Glutamatergic neuron (in vitro differentiated cells): Measurements from ENCODE around the gene KMT2A. TPM values are rescaled to one million over a fixed set of nuclear protein-coding genes. Genes with fewer than 3 reads are reported as not detected.

ENCODE experiments used
- DNase-seq: peaks from one replicate; pipeline ENCODE4 v3.0.0; 2022
- H3K27ac Mint-ChIP-seq: one replicate; pipeline ENCODE4 v1.8.0; 2020; ENCODE audit warnings: mild to moderate bottlenecking, mixed read lengths, inconsistent platforms; ENCODE audit not compliant: unreplicated experiment
- H3K27me3 Mint-ChIP-seq: one replicate; pipeline ENCODE4 v1.8.0; 2020; ENCODE audit warnings: mild to moderate bottlenecking, moderate library complexity, mixed read lengths, inconsistent platforms; ENCODE audit not compliant: unreplicated experiment
- H3K36me3 Mint-ChIP-seq: one replicate; pipeline ENCODE4 v1.8.0; 2020; ENCODE audit warnings: mild to moderate bottlenecking, mixed read lengths, inconsistent platforms; ENCODE audit not compliant: unreplicated experiment
- H3K4me1 Mint-ChIP-seq: one replicate; pipeline ENCODE4 v1.8.0; 2020; ENCODE audit warnings: mild to moderate bottlenecking, low read depth, mixed read lengths, inconsistent platforms; ENCODE audit not compliant: unreplicated experiment
- H3K4me3 Mint-ChIP-seq: one replicate; pipeline ENCODE4 v1.8.0; 2020; ENCODE audit warnings: mild to moderate bottlenecking, mixed read lengths, inconsistent platforms; ENCODE audit not compliant: unreplicated experiment
- H3K9me3 Mint-ChIP-seq: one replicate; pipeline ENCODE4 v1.8.0; 2020; ENCODE audit warnings: mild to moderate bottlenecking, moderate library complexity, mixed read lengths, inconsistent platforms; ENCODE audit not compliant: unreplicated experiment
- total RNA-seq: library from RNA; stranded (reverse); fragmentation: NEBNext Ultra II Directional; extraction: Animal tissue kit (Norgen Biotek cat#: 25700); gene quantifications from one replicate; pipeline ENCODE4 v1.2.1, GENCODE V29; 2021; ENCODE audit not compliant: unreplicated experiment
- TF ChIP-seq, protein P1 (sequence below): fragments of 200-600 bp; sonication (generic); IDR thresholded peaks from one replicate; pipeline ENCODE4 v1.5.0; 2021; ENCODE audit not compliant: partially characterized antibody, unreplicated experiment

The KMT2A gene
- total RNA-seq, 1 donor from 2014 or later = 132 TPM

DNA sequence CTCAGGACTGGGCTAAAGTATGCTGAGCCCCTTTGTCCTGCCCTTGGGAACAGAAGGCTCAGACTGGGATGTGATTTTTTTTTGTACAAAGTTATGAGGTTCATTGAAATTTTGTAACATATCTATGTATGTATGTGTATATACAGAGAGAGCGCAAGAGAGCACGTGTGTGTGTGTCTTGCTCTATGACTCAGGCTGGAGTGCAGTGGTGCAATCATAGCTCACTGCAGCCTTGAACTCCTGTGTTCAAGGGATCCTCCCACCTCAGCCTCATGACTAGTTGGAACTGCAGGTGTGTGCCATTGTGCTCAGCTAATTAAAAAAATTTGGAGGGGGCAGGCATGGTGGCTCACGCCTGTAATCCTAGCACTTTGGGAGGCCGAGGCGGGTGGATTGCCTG is 100.4 kb downstream of the KMT2A start:
- Mint-ChIP-seq H3K27ac (no peak overlapping the region), H3K27me3 (peaks cover 8% of the 10 kb centered on the region), H3K4me1 (peaks cover 7% of the 10 kb centered on the region), H3K4me3 (no peak overlapping the region), H3K9me3 (peaks cover 2% of the 10 kb centered on the region), H3K36me3 (peaks cover 13% of the 10 kb centered on the region)
- DNase-seq = no peak
- TF ChIP-seq, protein P1, sequence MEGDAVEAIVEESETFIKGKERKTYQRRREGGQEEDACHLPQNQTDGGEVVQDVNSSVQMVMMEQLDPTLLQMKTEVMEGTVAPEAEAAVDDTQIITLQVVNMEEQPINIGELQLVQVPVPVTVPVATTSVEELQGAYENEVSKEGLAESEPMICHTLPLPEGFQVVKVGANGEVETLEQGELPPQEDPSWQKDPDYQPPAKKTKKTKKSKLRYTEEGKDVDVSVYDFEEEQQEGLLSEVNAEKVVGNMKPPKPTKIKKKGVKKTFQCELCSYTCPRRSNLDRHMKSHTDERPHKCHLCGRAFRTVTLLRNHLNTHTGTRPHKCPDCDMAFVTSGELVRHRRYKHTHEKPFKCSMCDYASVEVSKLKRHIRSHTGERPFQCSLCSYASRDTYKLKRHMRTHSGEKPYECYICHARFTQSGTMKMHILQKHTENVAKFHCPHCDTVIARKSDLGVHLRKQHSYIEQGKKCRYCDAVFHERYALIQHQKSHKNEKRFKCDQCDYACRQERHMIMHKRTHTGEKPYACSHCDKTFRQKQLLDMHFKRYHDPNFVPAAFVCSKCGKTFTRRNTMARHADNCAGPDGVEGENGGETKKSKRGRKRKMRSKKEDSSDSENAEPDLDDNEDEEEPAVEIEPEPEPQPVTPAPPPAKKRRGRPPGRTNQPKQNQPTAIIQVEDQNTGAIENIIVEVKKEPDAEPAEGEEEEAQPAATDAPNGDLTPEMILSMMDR = no peak

DNA sequence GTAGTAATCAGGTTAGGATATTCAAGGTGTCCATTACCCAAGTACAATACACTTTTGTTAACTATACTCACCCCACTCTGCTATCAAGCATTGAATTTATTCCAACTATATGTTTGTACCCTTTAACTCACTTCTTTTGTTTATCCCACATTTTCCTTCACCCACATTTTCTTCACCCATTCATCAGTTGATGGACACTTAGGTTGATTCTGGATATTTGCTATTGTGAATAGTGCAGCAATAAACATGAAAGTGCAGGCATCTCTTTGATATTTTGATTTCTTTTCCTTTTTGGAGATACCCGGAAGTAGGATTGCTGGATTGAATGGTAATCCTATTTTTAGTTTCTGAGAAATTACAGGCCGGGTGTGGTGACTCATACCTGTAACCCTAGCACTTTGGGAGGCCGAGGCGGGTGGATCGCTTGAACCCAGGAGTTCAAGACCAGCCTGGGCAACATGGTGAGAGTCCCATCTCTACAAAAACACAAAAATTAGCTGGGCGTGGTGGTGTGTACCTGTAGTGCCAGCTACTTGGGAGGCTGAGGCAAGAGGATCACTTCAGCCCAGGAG is 101.2 kb downstream of the KMT2A start:
- H3K4me3 Mint-ChIP-seq = no peak overlapping the region
- peaks cover 13% of the 10 kb centered on the region for H3K36me3 Mint-ChIP-seq
- no peak for DNase-seq
- TF ChIP-seq, protein P1 = no peak
- peaks cover 2% of the 10 kb centered on the region for H3K9me3 Mint-ChIP-seq
- H3K27me3 Mint-ChIP-seq = peaks cover 5% of the 10 kb centered on the region
- H3K27ac Mint-ChIP-seq = no peak overlapping the region
- peaks cover 7% of the 10 kb centered on the region for H3K4me1 Mint-ChIP-seq

DNA sequence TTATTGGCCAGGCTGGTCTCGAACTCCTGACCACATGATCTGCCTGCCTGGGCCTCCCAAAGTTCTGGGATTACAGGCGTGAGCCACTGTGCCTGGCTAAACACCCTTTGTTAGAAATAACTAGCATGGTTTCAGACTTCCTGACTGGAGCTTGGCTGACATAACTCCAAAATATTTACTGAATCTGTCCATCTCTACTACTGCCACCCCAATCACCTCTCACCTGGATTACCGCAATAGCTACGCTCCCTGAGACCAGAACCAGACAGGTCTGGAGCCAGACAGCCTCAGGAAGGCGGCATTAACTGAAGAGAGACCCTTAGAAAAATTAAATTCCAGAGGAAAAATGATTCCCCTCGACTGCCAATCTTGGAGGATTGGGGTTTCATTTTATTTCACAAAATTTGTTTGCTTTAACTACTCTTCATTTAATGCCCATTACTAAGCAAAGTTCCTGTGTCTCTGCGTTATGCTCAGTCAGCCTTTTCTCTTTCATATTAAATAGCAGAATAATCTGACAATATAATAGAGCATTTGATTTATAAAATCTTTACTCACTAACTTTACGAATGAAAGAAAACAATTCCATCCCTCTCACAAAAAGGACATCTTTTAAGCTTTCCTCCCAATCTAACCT is 107.8 kb downstream of the KMT2A start:
- Mint-ChIP-seq H3K4me1 (no peaks in the 10 kb centered on the region), H3K36me3 (peaks cover 12% of the 10 kb centered on the region), H3K27ac (no peak overlapping the region), H3K4me3 (no peak overlapping the region), H3K9me3 (no peaks in the 10 kb centered on the region), H3K27me3 (peaks cover 2% of the 10 kb centered on the region)
- DNase-seq = no peak
- TF ChIP-seq, protein P1 = no peak

DNA sequence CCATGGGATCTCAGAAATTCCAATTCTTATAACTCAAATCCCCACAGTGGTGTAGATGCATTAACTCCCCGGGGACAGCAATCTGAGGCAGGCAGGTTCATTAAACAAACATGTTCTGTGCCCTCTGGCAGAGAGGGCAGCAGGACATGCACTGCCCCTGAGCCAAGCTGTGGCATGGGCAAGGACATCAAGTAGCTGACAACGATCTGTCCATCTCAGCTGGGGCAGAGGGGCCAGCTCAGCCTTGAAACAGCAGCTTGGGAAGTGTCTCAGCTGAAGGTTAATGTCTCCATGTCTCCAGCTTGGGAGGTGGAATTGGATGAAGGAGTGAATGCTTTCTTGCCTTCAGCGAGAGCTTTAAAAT is 108.3 kb downstream of the KMT2A start:
- Mint-ChIP-seq H3K27ac (no peak overlapping the region), H3K27me3 (peaks cover 2% of the 10 kb centered on the region), H3K9me3 (no peaks in the 10 kb centered on the region), H3K4me1 (no peaks in the 10 kb centered on the region), H3K36me3 (peaks cover 12% of the 10 kb centered on the region), H3K4me3 (no peak overlapping the region)
- TF ChIP-seq, protein P1 = no peak
- no peak for DNase-seq

DNA sequence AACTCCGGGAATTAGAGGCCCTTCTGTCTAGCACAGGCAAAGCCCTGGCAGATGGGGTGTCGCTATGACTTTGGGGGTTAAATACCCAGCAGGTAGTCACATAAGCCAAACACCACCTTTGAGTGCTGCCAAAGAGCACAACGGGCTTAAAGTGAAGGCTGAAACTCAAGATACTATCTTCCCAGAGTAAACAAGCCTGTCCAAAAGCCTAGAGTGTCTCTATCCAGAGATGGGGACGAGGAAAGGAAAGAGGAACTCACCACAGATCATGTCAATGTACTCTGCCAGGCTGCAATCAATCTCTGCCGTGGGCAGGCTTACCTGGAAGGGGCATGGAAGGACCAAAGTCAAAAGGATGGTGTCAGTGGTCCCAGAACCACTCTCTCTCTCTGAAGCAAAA is 109.2 kb downstream of the KMT2A start:
- Mint-ChIP-seq H3K4me1 (no peaks in the 10 kb centered on the region), H3K27ac (no peak overlapping the region), H3K36me3 (peaks cover 8% of the 10 kb centered on the region), H3K4me3 (no peak overlapping the region), H3K27me3 (peaks cover 2% of the 10 kb centered on the region), H3K9me3 (no peaks in the 10 kb centered on the region)
- DNase-seq = no peak
- TF ChIP-seq, protein P1 = no peak
